OCI-M1 (cell line): Measurements from ENCODE around the gene MRPL23.

ENCODE experiments used
- DNase-seq: peaks from one replicate; lab custom pipeline; 2025; lab: John Stamatoyannopoulos, UW

Gene MRPL23

GRCh38 chr11:1953489-1954266 lies 6.5 kb downstream of the MRPL23 start:
- DNase-seq = no peak

GRCh38 chr11:1958367-1958766 lies 11.2 kb downstream of the MRPL23 start:
- DNase-seq = no peak

- DNase-seq = no peak
Observed at GRCh38 chr11:1959786-1960185, 12.7 kb downstream of the MRPL23 start.

DNA sequence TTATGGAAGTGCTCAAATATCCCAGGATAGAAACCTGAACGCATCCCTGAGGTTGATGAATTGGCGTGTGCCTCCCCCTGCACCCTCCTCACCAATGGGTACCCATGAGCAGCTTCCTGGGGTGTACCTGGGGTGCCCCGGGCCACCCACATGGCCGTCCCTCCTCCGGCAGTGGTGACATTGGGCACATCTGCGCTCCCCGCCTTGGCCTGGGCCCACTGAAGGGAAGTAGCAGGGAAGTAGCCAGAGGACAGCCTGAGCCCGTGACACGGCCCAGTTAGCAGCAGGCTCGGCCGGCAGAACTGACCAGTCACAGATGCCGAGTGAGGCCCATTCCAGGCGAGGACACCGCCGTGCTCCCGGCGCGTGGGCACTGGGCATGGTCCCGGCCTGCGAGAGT lies 16.7 kb downstream of the MRPL23 start:
- no peak for DNase-seq

DNA sequence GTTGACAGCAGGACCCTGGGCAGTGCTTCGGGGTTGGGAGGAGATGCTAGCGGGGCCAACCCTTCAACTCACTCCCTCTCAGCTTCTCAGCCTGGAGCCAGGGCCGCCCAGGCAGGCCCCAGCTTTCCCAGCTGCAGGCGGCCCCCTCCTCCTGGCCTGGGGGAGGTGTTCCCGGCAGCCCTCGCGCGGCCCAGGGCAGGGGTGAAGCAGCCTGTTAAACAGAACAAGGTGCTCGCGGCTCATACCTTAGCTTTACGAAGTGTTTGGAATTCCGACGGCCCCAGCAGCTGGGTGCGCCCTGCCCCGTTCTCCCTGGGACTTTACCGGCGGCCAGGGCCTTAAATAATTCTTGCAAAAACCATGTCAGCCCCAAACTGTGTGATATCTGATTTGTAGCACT lies 17.2 kb downstream of the MRPL23 start:
- DNase-seq = no peak

DNA sequence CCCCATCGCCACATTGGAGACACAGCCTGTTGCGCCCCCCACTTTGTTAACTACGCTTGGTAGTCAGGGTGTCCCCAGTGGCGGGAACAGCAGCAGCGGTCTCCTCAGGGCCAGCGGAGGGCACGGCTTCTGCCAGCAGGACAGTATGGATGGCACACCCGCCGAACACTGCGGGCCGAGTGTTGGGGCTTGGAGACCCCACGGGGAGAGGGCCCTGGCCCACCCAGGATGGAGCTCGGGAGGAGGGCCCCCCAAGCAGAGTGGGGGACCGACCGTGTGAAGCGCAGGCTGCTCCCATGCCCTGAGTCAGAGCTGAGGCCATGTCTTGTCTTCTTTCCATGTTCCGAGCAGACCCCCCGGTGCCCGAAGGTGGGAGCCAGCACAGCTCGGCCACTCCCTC lies 17.8 kb downstream of the MRPL23 start:
- no peak for DNase-seq

DNA sequence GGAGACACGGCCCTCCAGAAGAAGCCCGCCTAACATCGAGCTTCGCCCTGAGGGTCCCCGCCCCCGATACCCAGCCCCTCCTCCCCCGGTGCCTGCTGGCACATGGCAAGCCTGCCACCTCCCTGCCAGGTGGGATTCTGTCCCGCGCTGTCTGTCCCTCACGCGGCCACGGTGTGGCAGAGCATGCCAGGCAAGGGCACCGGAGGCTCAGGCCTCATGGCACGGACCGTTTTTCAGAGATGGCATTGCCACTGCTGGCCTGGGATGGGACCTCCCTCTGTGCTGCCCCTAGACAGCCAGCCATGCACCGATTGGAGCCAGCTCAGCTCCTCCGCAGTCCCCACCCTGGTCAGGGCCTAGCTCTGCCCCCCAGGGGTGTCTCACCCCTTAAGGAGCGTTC lies 19.4 kb downstream of the MRPL23 start:
- no peak for DNase-seq

DNA sequence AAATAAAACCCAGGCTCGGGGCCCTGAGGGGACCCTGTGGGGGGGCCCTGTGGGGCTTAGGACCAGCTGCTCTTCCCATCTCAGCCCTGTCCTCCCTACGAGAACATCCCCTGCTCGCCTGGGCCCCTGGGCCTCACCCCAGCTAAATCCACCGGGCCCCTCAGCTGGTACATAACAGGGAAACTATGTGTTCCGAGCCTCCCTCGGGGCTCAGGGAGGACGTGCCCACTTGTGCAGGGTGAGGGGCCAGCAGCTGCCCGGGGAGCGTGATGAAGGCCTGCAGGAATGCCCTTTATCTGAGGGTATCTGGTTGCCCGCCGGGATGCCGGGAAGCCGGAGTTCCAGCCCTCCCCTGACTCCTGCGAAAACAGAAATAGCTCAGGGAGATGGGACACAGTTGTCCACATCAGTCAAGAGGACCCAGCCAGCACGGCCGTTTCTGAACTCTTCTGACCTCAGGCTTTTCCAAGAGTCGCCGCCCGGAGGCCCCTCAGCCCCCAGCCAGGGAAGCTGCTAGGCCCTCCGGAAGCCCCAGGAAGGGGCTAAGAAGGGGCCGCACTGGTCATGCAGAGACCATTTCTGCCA lies 20.6 kb downstream of the MRPL23 start:
- no peak for DNase-seq

DNA sequence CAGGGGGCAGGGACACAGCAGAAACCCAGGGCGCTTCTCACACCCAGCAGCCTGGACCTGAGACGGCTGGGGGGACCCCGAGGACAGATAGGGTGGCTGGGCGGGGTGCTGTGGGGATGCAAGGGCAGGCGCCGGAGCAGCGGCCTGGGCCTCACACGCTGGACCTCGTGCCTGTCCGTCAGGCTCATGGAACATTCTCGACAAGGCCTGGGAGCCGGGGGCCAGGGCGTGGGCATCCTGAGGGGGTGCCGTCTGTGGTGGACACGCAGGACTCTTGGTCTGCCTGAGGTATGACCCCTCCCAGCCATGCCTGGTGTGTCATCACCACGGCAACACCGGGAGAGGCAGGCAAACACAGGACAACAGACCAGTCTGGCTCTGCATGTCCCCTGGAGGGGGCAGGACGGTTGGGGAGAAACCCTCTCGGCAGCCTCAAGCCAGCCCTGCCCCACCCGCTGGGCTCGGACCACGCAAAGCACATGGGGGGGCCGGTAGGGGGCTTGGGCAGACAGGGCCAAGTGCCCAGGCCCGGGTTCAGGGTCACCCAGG lies 21.4 kb downstream of the MRPL23 start:
- no peak for DNase-seq

DNA sequence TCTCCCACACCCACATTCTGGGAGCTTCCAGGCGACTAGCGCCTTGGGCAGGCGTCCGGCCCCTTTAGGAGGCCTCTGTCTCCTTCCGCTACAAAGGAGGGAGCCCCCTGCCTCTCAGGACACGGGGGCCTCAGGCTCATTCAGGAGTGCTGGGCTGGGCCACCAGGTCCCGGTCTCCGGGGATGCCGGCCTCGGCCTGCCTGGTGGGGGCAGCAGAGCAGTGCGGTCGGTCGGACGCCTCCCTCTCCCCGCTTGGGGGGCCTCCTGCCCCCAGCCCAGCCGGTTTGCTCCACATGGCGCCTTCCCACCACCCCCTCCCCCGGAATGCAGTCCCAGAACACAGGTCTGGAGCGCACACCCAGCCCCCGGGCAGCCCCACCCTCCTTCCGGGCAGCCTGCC lies 21.9 kb downstream of the MRPL23 start:
- DNase-seq = no peak

GRCh38 chr11:1969776-1970175 lies 22.6 kb downstream of the MRPL23 start:
- DNase-seq = no peak

DNA sequence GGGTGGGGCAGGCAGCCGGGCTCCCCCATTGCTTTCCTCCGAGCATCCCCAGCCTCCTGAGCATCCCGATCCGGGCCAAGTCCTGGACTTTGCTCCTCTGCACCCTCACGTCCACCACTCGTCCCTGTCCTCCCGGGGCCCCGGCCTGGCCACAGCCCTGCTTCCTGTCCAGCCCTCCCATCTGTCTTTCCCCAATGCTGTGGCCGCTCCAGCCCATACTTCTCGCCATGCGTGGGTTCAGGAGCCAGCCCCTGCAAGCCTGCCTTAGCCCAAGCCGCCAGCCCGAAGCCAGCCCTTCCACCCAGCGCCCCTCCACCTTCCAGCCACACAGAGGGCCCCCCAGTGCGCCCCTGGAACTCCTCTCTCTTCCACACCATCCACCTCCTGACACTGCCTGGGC lies 23.8 kb downstream of the MRPL23 start:
- DNase-seq = no peak

DNA sequence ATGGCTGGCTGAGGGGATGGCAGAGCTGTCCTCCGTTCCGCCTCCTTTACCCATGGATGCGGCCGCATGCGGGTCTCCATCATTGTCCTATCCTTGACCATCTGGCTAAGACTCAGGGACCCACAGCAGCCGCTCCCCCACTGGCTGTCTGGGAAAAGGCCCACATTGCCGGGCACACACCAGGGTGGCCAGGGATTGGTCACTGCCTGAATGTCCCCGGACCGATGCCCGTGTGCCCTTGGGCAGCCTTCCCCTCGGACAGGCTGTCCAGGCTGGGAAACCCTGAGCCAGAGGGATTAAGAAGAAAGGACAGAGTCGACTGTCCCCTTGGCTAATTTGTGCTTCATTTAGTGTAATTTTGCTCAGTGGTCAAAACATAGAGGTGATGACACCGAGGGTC lies 28.1 kb downstream of the MRPL23 start:
- DNase-seq = no peak

DNA sequence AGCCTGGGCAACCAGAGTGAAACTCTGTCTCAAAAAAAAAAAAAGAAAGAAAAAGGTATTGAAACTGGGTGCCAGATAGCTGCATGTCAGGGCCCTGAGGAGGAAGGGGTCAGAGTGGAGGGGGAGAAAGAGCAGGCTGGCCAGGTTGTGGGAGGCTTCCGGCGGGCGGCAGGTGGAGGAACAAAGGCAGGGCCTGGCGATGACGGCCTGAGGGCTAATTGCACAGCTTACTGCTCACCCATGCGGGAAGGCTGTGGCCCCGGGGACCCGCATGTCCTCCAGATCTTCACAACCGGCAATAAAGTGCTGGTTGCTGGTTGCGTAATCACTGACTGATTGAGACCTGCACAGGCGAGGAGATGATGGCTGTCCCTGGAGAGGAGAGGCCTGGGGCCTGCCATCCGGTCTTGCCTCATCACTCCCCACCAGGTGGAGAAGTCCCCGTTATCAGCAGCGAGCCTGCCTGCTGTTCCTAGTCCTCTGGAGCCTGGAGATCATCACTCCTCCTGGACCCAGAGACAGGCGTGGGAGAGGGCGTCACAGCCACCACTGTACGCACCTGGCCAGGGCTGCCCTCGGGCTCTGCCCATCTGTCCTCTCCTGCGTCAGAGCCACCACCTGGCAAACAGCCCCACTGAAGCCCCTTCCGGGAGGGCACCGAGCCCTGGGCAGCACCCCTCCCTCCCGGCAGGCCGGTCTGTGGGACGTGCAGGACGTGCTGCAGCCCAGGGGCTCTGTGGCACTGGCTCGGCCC lies 31.8 kb downstream of the MRPL23 start:
- DNase-seq = no peak

DNA sequence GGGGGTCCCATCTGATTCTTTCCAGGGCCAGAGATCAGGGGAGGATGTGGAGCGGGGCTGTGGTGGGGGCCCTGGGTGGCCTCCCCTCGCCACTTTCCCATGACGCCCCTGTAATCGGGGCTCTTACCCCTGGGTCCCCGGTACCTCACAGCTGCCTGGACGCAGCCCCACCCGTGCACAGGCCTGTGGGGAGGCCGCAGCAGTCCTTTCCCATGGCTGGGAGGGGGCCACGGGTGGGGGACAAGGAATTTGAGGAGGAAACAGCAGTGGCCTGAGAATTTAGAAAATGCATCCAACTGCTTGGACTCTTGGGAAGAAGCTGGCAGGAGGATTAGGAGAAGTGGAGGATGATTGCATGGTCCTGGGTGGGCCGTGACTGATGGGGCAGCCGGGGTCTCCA lies 32.5 kb downstream of the MRPL23 start:
- DNase-seq = no peak

- no peak for DNase-seq
Observed at GRCh38 chr11:1982873-1983600, 35.9 kb downstream of the MRPL23 start.

- DNase-seq = no peak
Observed at GRCh38 chr11:1983601-1983961, 36.4 kb downstream of the MRPL23 start.

GRCh38 chr11:1987024-1987423 lies 39.9 kb downstream of the MRPL23 start:
- no peak for DNase-seq

GRCh38 chr11:1988174-1988573 lies 41.0 kb downstream of the MRPL23 start:
- DNase-seq = no peak

DNA sequence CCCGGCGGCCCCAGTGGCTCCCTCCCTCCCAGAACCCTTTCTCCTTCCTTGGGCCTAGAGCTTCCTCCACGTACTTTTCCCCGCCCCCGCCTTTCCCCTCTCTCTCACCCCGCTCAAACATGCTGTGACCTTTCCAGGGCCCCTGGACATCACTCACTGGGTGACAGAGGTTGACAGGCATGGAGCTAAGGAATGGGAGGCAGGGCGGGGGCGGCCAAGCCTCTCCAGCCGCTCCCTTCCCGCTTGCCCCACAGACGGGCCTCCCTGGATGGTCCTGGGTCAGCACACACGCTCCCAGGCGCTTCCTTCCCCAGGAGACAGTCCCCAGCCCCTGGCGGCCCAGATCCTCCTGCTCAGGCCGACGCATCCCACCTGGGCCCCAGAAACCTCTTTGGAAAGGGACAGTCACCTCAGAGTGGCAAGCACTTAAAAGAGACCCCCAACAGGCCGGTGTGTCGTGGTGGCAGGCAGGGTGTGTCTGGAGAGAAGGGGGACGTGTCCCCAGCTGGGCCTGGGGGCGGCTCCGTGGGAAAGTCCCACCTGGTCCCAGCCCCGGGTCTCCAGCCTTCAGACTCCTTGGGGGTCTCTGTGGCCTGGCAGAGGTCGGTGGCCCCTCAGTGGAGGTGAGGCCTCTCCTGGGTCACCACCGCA lies 41.7 kb downstream of the MRPL23 start:
- no peak for DNase-seq

DNA sequence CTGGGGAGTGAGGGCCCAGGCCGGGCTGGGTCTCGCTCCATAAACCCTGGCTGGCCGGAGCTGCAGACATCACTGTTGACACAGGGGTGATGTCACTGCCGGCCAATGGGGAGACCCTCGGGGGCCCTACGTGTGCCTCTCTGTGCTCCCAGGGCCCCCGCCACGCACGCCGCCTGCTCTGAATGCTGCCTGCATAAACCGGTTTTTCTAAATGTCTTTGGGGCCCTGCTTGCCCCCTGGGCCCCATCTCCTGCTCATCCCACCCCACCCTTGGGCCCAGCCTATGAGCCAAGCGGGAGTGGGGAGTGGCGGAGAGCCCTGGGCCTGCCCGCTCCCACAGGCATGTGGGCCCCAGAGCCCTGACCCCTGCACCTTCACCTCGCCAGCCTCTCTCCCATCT lies 42.8 kb downstream of the MRPL23 start:
- DNase-seq = no peak
